Posterior vena cava (tissue), 2 donors: Measurements from ENCODE around the gene MTMR1. TPM values are rescaled to one million over a fixed set of nuclear protein-coding genes. Genes with fewer than 3 reads are reported as not detected.
A peak's percentile ranks its signal among the peaks of the same experiment; 100 is the strongest.

ENCODE experiments used
- DNase-seq: peaks from one replicate; pipeline ENCODE4 v3.0.0-alpha.2; 2020; ENCODE audit warnings: low spot score
- intact Hi-C, 2 donors: fragments of 100-400 bp; cut with DNase I; formaldehyde crosslinking; loops; one replicate each; pipeline versions ENCODE4 v1.14.1 to v1.14.2; 2022 to 2023
- long read RNA-seq, 2 donors: library from polyadenylated mRNA; unstranded; transcript quantifications; one replicate each; pipeline ENCODE4 v2.0.0, GENCODE V29; 2020 to 2021
- total RNA-seq, 2 donors: library from RNA; stranded (reverse); fragmentation: NEBNext Ultra II Directional; extraction: Animal tissue kit (Norgen Biotek cat#: 25700); gene quantifications; one replicate each; pipeline ENCODE4 v1.2.1, GENCODE V29; 2021
- donor health status: DM: yes; HTN: yes; CAD: no.
- donor health status: DM: yes; HTN: yes; CAD: no.

The MTMR1 gene
- 10 to 100 TPM; 15.6 to 18.1 TPM for total RNA-seq
- long read RNA-seq, donor 1, partial matches to known transcripts: 0 of 1 reads
- long read RNA-seq, donor 1, other reads (novel, unspliced or antisense): 1 of 1 reads
- long read RNA-seq, donor 2, partial matches to known transcripts: 0 of 2 reads
- long read RNA-seq, donor 2, other reads (novel, unspliced or antisense): 2 of 2 reads

GRCh38 chrX:150692831-150693724, at the start of gene MTMR1:
TSS of gene MTMR1 (plus strand) at chrX:150693396. CDS start at chrX:150693531, 135 bp downstream.
- DNase-seq: no peak
- intact Hi-C loops: loop anchor here in 1 of 2 donors (10.0 kb wide), 1 partner anchor 738 kb away; no protein-coding TSS in a partner anchor

DNA sequence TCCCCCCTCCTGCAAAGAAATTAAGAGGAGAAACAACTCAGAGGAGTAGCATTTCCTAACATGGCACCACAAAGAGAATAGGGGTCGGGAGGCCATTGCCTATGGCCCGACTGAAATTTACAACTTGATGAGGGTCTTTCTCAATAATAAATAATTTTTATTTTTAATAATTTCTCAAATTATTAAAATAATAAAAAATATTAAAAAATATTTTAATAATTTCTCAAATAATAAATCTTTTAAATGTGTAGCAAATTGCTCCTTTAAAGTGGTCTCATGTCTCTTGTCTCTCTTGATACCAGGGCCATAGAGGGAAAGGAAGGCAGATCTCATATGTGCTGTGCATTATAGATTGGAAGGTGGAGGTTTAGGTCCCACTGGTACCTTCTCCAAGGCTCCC, 49.2 kb upstream of the MTMR1 start:
- DNase-seq: no peak
- intact Hi-C loops: no loop called here

DNA sequence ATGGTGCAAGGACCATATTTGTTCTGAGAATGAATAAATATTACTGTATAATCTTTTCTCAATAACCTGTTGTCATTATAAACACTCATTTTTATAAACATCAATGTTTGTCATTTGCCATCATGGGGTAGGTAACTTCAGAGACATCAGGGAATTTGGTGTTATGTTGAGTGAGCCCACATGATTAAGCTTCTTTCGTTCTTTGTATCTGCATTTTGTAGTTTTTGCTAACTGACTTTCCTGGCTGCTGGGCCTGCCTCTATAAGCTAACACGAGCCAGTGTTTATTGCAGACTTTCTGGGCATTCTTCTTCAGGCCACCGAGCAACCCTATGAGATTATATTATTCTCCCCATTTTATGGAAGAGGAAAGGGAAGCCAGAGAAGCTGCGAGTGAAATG, 48.8 kb upstream of the MTMR1 start:
- no peak for DNase-seq
- intact Hi-C loops: no loop called here

- DNase-seq: no peak
- intact Hi-C loops: no loop called here
Measured at GRCh38 chrX:150647331-150647730, 45.9 kb upstream of the MTMR1 start.

- intact Hi-C loops: no loop called here
- DNase-seq: no peak
Measured at GRCh38 chrX:150648296-150648940, 44.8 kb upstream of the MTMR1 start.

- peak; percentile 82 for DNase-seq
- intact Hi-C loops: no loop called here
Measured at GRCh38 chrX:150649096-150649870, 43.9 kb upstream of the MTMR1 start.

DNA sequence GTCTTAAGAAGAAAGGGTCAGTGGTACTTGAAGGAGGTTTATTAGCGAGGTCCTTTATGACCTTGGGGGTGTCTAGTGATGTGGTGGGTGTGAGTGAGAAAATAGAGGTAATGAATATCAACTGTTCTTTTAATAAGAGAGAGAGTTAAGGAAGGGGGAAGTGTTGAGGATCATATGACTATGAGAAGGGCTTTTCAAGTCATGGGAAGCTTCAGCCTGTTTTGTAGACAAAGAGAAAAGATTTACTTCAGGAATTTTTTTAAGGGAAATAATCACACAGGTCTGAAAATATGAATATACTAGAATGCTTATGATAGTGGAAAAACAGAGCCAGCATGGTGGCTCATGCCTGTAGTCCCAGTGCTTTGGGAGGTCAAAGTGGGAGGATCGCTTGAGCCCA, 41.3 kb upstream of the MTMR1 start:
- intact Hi-C loops: no loop called here
- no peak for DNase-seq

GRCh38 chrX:150655788-150656187, 37.4 kb upstream of the MTMR1 start:
- no peak for DNase-seq
- intact Hi-C loops: no loop called here

DNA sequence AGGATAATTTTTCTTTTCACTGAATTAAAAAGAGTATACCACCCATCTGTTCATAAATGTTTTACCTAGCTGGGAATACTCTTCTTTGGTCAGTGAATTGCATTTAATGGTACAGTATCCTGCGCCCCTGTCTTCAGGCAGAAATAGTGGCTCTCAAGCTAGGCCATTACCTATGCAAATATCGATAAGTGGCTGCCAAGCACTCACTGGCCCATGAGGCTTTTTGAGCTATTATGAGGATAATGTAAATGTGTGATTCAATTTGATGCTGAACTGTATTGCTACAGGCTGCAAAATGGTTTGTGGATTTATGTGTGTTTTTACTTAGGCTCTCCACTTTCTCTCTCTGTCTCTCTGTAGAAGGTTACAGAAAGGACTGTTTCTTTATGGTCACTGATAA, 30.1 kb upstream of the MTMR1 start:
- DNase-seq: no peak
- intact Hi-C loops: no loop called here

- intact Hi-C loops: no loop called here
- DNase-seq: no peak
Measured at GRCh38 chrX:150664290-150664689, 28.9 kb upstream of the MTMR1 start.

- no peak for DNase-seq
- intact Hi-C loops: no loop called here
Measured at GRCh38 chrX:150676221-150676620, 17.0 kb upstream of the MTMR1 start.

- intact Hi-C loops: no loop called here
- no peak for DNase-seq
Measured at GRCh38 chrX:150680974-150681373, 12.2 kb upstream of the MTMR1 start.

GRCh38 chrX:150683112-150683511, 10.1 kb upstream of the MTMR1 start:
- intact Hi-C loops: no loop called here
- DNase-seq: no peak

- intact Hi-C loops: no loop called here
- DNase-seq: no peak
Measured at GRCh38 chrX:150683536-150684146, 9.6 kb upstream of the MTMR1 start.

- DNase-seq: no peak
- intact Hi-C loops: no loop called here
Measured at GRCh38 chrX:150688911-150689451, 4.2 kb upstream of the MTMR1 start.

DNA sequence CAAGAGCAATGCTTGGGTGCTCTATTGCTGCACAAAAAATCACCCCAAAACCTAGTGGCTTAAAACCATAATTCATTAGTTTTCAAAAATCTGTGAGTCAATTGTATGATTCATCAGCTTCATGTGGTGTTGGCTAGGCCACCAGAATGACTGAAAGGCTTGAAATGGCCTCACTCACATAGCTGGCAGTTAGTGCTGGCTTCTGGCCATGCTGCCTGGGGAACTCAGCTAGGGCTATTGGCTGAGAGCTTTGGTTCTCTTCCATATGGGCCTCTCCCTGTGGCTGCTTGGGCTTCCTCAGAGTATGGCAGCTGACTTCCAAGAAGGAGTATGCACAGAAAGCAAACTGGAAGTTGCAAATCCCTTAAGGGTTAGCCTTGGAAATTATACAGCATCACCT, 3.1 kb upstream of the MTMR1 start:
- no peak for DNase-seq
- intact Hi-C loops: loop anchor here in 1 of 2 donors (10.0 kb wide), 1 partner anchor 735 kb away; no protein-coding TSS in a partner anchor

DNA sequence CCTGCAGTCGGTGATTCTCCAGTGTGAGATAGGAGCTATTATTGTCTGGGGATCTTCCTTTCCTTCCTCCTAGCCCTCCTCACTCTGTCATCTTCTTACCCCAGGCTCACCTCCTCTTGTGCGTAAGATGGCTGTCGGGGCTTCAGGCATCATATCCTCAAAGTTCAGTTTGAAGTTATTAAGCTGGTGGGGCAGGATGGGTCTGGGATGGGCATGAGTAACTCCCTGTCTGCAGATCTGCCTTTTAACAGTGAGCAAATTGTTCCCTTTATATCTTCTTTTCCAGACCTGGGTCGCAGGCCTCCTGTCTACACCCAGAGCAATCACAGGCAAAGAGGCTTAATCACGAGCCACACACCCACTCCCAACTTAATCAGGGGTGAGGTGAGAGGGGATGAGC, 900 bp upstream of the MTMR1 start:
- no peak for DNase-seq
- intact Hi-C loops: loop anchor here in 1 of 2 donors (10.0 kb wide), 1 partner anchor 737 kb away; no protein-coding TSS in a partner anchor

- intact Hi-C loops: loop anchor here in 1 of 2 donors (10.0 kb wide), 1 partner anchor 739 kb away; no protein-coding TSS in a partner anchor
- DNase-seq: no peak
Measured at GRCh38 chrX:150693725-150694574, 754 bp downstream of the MTMR1 start.
